Dedifferentiated amniotic fluid mesenchymal stem cell (primary cell): ENCODE measurements around the gene ADM.
A peak's percentile ranks its signal among the peaks of the same experiment; 100 is the strongest.

Source experiments
- DNase-seq: peaks from one replicate; pipeline ENCODE4 v3.0.0-alpha.2; 2016; ENCODE audit errors: extremely low spot score

ADM gene

GRCh38 chr11:10289765-10290380, 15.0 kb upstream of the ADM start:
- DNase-seq, result no peak

DNA sequence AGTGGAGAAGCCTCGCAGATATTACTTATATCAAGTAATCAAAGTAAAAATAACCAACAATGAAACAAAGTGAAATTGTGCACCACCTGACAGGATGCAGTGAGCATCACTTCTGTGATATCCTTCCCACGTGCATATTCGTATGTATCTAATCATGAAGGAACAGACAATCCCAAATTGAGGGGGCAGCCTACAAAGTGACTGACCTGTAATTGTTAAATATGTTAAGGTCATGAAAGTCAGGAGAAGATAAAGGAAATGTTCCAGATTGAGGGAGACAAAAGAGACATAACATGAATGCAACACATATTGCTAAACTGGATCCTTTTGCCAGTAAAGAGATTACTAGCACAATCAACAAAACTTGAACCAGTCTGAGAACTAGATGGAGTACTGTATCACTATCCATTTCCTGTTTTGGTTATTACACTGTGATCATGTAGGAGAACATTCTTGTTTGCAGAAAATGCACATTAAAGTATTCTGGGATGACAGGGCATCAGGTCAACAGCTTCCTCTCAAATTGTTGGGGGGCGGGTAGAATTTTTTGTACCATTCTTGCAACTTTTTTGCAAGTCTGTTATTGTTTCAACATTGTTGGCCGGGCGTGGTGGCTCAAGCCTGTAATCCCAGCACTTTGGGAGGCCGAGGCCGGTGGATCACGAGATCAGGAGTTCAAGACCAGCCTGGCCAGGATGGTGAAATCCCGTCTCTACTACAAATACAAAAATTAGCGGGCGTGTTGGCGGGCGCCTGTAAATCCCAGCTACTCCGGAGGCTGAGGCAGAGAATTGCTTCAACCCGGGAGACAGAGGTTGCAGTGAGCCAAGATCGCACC, 12.9 kb upstream of the ADM start:
- no peak for DNase-seq

- peak; percentile 80 for DNase-seq
Observed at GRCh38 chr11:10293423-10294289, 11.2 kb upstream of the ADM start, which contains the start of gene SBF2. SBF2 (minus strand) TSS chr11:10294219; CDS start chr11:10294069, 150 bp downstream.

DNA sequence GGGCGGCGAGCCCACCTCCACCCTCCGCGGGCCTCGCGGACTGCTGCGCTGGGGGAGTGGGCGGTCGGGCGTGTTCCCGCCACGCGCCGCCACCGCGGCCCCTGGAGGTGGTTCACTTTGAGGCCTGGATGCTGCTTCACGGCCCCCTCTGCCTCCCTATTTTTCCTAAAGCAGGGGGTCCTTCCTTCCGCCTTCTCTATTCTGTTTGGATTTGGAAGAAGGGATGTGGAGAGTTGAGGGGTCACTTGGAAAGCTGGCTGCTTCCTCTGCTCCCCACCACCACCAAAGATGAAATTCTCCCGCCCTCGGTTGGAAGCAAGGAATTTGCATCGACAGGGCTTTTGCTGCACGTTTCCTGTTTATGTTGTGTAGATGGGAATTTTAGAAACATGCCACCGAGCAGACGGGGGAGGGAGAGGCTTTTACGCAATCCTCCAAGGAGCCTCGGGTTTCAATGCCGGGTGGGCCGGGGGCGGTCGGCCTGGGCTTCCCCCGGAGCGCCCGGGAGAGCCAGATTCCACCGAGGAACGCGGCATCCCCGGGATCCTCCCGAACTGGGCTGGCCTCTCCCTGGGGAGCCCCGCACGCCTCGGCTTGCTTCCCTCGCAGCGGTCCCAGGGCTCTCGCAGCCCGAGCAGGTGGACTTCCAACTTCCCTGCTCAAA, 10.5 kb upstream of the ADM start:
- no peak for DNase-seq

- DNase-seq, result no peak
Observed at GRCh38 chr11:10295064-10295901, 9.6 kb upstream of the ADM start.

- DNase-seq, result peak; percentile 61
Observed at GRCh38 chr11:10298342-10298741, 6.5 kb upstream of the ADM start.

GRCh38 chr11:10301656-10302358, 3.1 kb upstream of the ADM start:
- DNase-seq, result peak; percentile 58

DNA sequence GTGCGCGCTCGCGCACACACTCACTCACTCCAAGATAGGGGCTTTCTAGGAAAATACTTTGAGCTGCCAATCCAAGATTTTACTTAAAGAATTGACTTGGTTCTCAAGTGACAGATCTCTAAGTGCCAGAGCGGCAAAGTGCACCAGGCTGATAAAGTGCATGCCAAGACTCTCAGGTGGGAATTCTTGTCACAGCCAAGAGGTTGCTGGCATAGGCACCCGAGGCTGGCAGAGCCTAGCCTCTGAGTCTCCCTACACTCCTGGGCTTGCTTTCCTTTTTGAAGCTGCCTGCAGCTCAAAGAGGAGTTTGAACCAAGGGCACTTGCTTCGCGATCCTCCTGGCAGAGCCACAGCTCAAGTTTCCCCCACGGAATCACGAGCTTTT, 2.5 kb upstream of the ADM start:
- DNase-seq, result no peak

- peak; percentile 55 for DNase-seq
Observed at GRCh38 chr11:10302744-10303557, 1.9 kb upstream of the ADM start.

GRCh38 chr11:10303558-10304363, 1.1 kb upstream of the ADM start:
- peak; percentile 43 for DNase-seq

GRCh38 chr11:10305262-10305963, 540 bp downstream of the ADM start:
- DNase-seq, result no peak

GRCh38 chr11:10305964-10306918, 1.4 kb downstream of the ADM start:
- no peak for DNase-seq

DNA sequence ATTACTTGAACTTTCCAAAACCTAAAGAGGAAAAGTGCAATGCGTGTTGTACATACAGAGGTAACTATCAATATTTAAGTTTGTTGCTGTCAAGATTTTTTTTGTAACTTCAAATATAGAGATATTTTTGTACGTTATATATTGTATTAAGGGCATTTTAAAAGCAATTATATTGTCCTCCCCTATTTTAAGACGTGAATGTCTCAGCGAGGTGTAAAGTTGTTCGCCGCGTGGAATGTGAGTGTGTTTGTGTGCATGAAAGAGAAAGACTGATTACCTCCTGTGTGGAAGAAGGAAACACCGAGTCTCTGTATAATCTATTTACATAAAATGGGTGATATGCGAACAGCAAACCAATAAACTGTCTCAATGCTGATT, 2.1 kb downstream of the ADM start:
- no peak for DNase-seq

DNA sequence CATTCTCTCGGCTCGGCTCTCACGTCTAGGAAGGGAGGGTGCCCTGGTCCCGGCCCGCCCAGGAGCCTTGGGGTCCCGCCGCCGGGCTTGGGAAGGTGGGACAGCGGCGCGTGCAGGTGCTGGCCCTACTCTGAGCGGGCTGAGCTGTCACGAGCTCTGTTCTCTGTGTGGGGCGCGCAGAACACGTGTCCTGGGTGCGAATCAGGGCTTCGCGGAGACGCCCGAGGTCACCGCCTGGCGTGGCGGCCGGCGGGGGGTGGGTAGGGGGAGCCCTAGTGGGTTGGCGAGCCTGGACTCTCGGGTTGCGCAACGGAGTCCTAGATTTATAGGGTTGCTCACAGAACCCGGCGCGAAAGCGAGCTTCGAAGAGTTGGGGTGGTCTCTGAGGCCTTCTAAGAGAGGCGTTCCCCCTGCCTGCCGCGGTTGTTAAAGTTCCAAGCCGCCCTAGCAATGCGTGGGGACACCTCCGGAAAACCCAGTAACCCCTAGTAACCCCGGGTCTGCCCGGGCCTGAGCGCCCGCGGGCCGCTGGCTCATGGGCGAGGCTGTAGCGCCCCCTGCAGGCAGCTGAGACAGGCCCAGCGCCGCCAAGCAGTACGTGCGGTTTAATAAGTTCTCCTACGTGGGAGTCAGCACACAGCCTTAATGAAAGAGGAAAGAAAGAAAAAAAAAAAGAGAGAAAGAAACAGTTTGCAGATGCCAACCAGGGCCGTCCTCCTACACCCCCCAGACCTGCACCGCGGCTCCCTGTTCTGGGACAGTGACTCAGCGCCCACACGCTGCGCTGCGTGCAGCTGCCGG, 2.7 kb downstream of the ADM start:
- peak; percentile 78 for DNase-seq

DNA sequence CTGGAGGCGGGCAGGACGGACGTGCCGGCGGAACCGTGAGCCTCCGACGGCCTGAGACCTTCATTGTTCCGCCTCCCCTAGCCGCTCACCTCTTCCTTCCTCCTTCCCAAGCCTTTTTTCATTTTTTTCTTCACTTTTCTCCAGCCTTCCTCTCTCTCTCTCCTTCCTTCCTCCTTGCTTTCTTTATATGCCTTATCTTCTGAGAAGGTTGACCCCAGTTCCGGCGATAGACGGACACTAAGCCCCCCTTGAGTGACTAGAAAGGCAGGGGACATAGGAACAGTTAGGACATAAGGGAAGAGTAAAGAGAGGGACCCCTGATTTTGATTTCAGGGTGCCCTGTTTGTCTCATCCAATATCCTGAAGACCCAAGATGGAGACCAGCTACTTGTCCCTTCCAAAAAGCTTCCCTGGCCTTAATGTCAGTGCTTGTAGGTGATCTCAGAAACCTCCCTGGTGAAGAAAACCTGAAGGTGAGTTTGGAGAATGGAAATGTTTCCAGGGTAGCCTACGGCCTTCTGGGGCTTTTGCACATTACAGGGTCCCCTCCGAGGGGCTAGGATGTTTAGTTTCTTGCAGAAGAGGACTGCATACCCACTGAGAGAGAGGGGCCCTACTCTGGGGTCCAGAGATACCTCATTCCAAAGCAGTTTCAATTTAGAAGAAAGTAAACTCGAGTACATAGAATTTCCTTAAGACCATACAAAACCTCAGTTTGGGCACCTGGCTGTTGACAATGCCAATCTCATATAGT, 3.5 kb downstream of the ADM start:
- DNase-seq, result no peak
